ENCODE results near the gene PITPNC1. TPM values are rescaled to one million over a fixed set of nuclear protein-coding genes. Genes with fewer than 3 reads are reported as not detected.

The PITPNC1 gene
- polyA plus RNA-seq, 1 of the 3 experiments (the other 2 are of a cell fraction): 18.4 TPM

DNA sequence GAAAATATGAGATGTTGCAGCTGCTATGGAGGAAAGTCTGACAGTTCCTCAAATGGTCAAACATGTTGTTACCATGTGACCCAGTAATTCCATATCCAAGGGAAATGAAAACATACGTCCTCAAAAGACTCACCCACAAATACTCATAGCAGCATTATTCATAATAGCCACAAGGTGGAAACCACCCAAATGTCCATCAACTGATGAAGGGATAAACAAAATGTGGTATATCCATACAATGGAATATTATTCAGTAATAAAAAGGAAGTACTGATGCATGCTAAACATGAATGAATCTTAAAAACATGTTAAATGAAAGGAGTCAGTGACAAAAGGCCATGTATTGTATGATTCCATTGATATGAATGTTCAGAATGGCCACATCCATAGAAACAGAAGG, 140.2 kb downstream of the PITPNC1 start:
- CTCF ChIA-PET: interaction anchor here (0.7 to 1.5 kb wide), 4 partner anchors 8 to 139 kb away, joined by 3 to 6 read pairs (median 4); no protein-coding TSS in a partner anchor

GRCh38 chr17:67518876-67519275, 141.8 kb downstream of the PITPNC1 start:
- Histone ChIP-seq H3K4me2 (no peak overlapping the region), H4K20me1 (ENCODE audit: insufficient read depth) (no peaks in the 10 kb centered on the region), H3F3A (replicated peaks; ENCODE audit: insufficient read depth) (no peaks in the 10 kb centered on the region), H3K27ac (ENCODE audit: low read depth in 2 of 2, low read length in 1 of 2) (no peak overlapping the region), H3K27me3 (ENCODE audit: insufficient read depth) (no peaks in the 10 kb centered on the region), H3K9me2 (no peaks in the 10 kb centered on the region), H2AFZ (ENCODE audit: low read depth) (no peak overlapping the region), H3K79me2 (ENCODE audit: insufficient read depth) (no peaks in the 10 kb centered on the region; the same call in 1 of the 2 replicates), H3K4me3 (ENCODE audit: low read depth in 2 of 2, low read length in 1 of 2) (no peak overlapping the region), H3K9me3 (no peaks in the 10 kb centered on the region), H3K9ac (no peak overlapping the region), H3K36me3 (replicated peaks in 1 of 2; ENCODE audit: control insufficient read depth in 1 of 2, insufficient read depth in 2 of 2, low read length in 1 of 2) (no peaks in the 10 kb centered on the region), H3K4me1 (ENCODE audit: control insufficient read depth in 1 of 2, insufficient read depth in 2 of 2, low read depth in 1 of 2, low read length in 1 of 2) (peaks cover 0 to 18% of the 10 kb centered on the region in 2 experiments; a peak in 1 of 4 replicates)
- ChIA-PET POLR2A (no interaction called here), CTCF (no interaction called here)
- no peak for TF ChIP-seq IRF3 (IDR thresholded peaks at IDR 0.05; ENCODE audit: low read depth, low read length)
- no peak for TF ChIP-seq SMC3 (IDR thresholded peaks at IDR 0.05; ENCODE audit: low read depth, low read length)
- TF ChIP-seq RAD21 (IDR thresholded peaks at IDR 0.05; ENCODE audit: low read length): no peak
- TF ChIP-seq, protein P1, sequence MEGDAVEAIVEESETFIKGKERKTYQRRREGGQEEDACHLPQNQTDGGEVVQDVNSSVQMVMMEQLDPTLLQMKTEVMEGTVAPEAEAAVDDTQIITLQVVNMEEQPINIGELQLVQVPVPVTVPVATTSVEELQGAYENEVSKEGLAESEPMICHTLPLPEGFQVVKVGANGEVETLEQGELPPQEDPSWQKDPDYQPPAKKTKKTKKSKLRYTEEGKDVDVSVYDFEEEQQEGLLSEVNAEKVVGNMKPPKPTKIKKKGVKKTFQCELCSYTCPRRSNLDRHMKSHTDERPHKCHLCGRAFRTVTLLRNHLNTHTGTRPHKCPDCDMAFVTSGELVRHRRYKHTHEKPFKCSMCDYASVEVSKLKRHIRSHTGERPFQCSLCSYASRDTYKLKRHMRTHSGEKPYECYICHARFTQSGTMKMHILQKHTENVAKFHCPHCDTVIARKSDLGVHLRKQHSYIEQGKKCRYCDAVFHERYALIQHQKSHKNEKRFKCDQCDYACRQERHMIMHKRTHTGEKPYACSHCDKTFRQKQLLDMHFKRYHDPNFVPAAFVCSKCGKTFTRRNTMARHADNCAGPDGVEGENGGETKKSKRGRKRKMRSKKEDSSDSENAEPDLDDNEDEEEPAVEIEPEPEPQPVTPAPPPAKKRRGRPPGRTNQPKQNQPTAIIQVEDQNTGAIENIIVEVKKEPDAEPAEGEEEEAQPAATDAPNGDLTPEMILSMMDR (IDR thresholded peaks at IDR 0.05): no peak
- no peak for TF ChIP-seq RXRA (IDR thresholded peaks at IDR 0.05; ENCODE audit: borderline replicate concordance, low read depth)
- no peak for TF ChIP-seq JUND (IDR thresholded peaks at IDR 0.05)
- WGBS (ENCODE audit: low lambda C conversion rate): 95% methylated on average over 3 of the region's 3 CpGs
- DNase-seq: no peak

More for the DNA sequence above, 140.2 kb downstream of the PITPNC1 start:
- Histone ChIP-seq H3K4me2 (no peak overlapping the region), H3K27me3 (ENCODE audit: insufficient read depth) (no peaks in the 10 kb centered on the region), H3F3A (replicated peaks; ENCODE audit: insufficient read depth) (no peaks in the 10 kb centered on the region), H3K4me1 (ENCODE audit: control insufficient read depth in 1 of 2, insufficient read depth in 2 of 2, low read depth in 1 of 2, low read length in 1 of 2) (peaks cover 0 to 18% of the 10 kb centered on the region in 2 experiments; a peak in 1 of 4 replicates), H4K20me1 (ENCODE audit: insufficient read depth) (no peaks in the 10 kb centered on the region), H3K9me2 (no peaks in the 10 kb centered on the region), H3K9ac (no peak overlapping the region), H3K79me2 (ENCODE audit: insufficient read depth) (no peaks in the 10 kb centered on the region; the same call in 1 of the 2 replicates), H3K36me3 (replicated peaks in 1 of 2; ENCODE audit: control insufficient read depth in 1 of 2, insufficient read depth in 2 of 2, low read length in 1 of 2) (no peaks in the 10 kb centered on the region), H3K9me3 (no peaks in the 10 kb centered on the region), H3K27ac (ENCODE audit: low read depth in 2 of 2, low read length in 1 of 2) (no peak overlapping the region), H3K4me3 (ENCODE audit: low read depth in 2 of 2, low read length in 1 of 2) (no peak overlapping the region), H2AFZ (ENCODE audit: low read depth) (no peak overlapping the region)
- POLR2A ChIA-PET: no interaction called here
- DNase-seq: no peak
- 82% methylated on average over 1 of the region's 1 CpG for WGBS (ENCODE audit: low lambda C conversion rate)
- TF ChIP-seq, protein P1 (IDR thresholded peaks at IDR 0.05): peak; percentile 28; the same call in 1 of the 2 replicates
- TF ChIP-seq RAD21 (IDR thresholded peaks at IDR 0.05; ENCODE audit: low read length): no peak
